Neural cell (in vitro differentiated cells): Measurements from ENCODE around the gene CUX1.

ENCODE experiments used
- CTCF ChIP-seq: fragments of 450-650 bp; IDR thresholded peaks from 2 replicates; pipeline ENCODE4 v1.5.1; 2014; ENCODE audit warnings: antibody characterized with exemption, mild to moderate bottlenecking, moderate library complexity; ENCODE audit not compliant: poor library complexity, severe bottlenecking
- EP300 ChIP-seq: fragments of 450-650 bp; conservative IDR thresholded peaks from 2 replicates; pipeline ENCODE4 v1.6.1; 2014; ENCODE audit warnings: antibody characterized with exemption, mild to moderate bottlenecking, moderate library complexity; ENCODE audit not compliant: poor library complexity, severe bottlenecking
- MXI1 ChIP-seq: fragments of 450-650 bp; conservative IDR thresholded peaks from 2 replicates; pipeline ENCODE4 v1.6.1; 2014; ENCODE audit warnings: antibody characterized with exemption, mild to moderate bottlenecking; ENCODE audit not compliant: poor library complexity, severe bottlenecking
- POLR2AphosphoS5 ChIP-seq: IDR thresholded peaks from 2 replicates; pipeline ENCODE4 v1.6.1; 2012
- SMC3 ChIP-seq: fragments of 450-650 bp; conservative IDR thresholded peaks from 2 replicates; pipeline ENCODE4 v1.6.1; 2014; ENCODE audit warnings: antibody characterized with exemption, mild to moderate bottlenecking, moderate library complexity; ENCODE audit not compliant: poor library complexity
- TAF1 ChIP-seq: IDR thresholded peaks from 2 replicates; pipeline ENCODE4 v1.6.1; 2012; ENCODE audit warnings: low read depth
- TF ChIP-seq, protein P1 (sequence below): IDR thresholded peaks from 2 replicates; pipeline ENCODE4 v1.6.1; 2012; ENCODE audit warnings: borderline replicate concordance

GRCh38 chr7:102021841-102022618 lies 204.6 kb downstream of the CUX1 start:
- TF ChIP-seq EP300 (no peak), SMC3 (no peak), TAF1 (no peak), CTCF (no peak), POLR2AphosphoS5 (no peak), MXI1 (no peak)
- TF ChIP-seq, protein P1, sequence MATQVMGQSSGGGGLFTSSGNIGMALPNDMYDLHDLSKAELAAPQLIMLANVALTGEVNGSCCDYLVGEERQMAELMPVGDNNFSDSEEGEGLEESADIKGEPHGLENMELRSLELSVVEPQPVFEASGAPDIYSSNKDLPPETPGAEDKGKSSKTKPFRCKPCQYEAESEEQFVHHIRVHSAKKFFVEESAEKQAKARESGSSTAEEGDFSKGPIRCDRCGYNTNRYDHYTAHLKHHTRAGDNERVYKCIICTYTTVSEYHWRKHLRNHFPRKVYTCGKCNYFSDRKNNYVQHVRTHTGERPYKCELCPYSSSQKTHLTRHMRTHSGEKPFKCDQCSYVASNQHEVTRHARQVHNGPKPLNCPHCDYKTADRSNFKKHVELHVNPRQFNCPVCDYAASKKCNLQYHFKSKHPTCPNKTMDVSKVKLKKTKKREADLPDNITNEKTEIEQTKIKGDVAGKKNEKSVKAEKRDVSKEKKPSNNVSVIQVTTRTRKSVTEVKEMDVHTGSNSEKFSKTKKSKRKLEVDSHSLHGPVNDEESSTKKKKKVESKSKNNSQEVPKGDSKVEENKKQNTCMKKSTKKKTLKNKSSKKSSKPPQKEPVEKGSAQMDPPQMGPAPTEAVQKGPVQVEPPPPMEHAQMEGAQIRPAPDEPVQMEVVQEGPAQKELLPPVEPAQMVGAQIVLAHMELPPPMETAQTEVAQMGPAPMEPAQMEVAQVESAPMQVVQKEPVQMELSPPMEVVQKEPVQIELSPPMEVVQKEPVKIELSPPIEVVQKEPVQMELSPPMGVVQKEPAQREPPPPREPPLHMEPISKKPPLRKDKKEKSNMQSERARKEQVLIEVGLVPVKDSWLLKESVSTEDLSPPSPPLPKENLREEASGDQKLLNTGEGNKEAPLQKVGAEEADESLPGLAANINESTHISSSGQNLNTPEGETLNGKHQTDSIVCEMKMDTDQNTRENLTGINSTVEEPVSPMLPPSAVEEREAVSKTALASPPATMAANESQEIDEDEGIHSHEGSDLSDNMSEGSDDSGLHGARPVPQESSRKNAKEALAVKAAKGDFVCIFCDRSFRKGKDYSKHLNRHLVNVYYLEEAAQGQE = no peak
